GM19452 (cell line): ENCODE results near the gene MEGF11.

Source experiments
- ATAC-seq: cut with Tn5 transposase; IDR thresholded peaks from one replicate; pipeline ENCODE4 v1.9.1; 2021; ENCODE audit not compliant: unreplicated experiment

Gene MEGF11

GRCh38 chr15:66096688-66097058, 156.9 kb downstream of the MEGF11 start:
- ATAC-seq, result no peak

- ATAC-seq, result no peak
Measured at GRCh38 chr15:66095871-66096687, 157.5 kb downstream of the MEGF11 start.

GRCh38 chr15:66094331-66094730, 159.2 kb downstream of the MEGF11 start:
- no peak for ATAC-seq

GRCh38 chr15:66092053-66093016, 161.2 kb downstream of the MEGF11 start:
- no peak for ATAC-seq

- no peak for ATAC-seq
Measured at GRCh38 chr15:66089509-66089908, 164.0 kb downstream of the MEGF11 start.

GRCh38 chr15:66089049-66089448, 164.5 kb downstream of the MEGF11 start:
- no peak for ATAC-seq

- no peak for ATAC-seq
Measured at GRCh38 chr15:66085128-66085527, 168.4 kb downstream of the MEGF11 start.

- ATAC-seq, result no peak
Measured at GRCh38 chr15:66084704-66085103, 168.8 kb downstream of the MEGF11 start.

GRCh38 chr15:66080717-66081398, 172.7 kb downstream of the MEGF11 start:
- no peak for ATAC-seq

- ATAC-seq, result no peak
Measured at GRCh38 chr15:66078929-66079275, 174.6 kb downstream of the MEGF11 start.

- ATAC-seq, result no peak
Measured at GRCh38 chr15:66078196-66078928, 175.2 kb downstream of the MEGF11 start.

GRCh38 chr15:66077320-66077663, 176.3 kb downstream of the MEGF11 start:
- ATAC-seq, result no peak

- ATAC-seq, result no peak
Measured at GRCh38 chr15:66076591-66077319, 176.8 kb downstream of the MEGF11 start.

- no peak for ATAC-seq
Measured at GRCh38 chr15:66075947-66076346, 177.6 kb downstream of the MEGF11 start.

GRCh38 chr15:66072616-66073361, 180.8 kb downstream of the MEGF11 start:
- ATAC-seq, result no peak

GRCh38 chr15:66071921-66072295, 181.6 kb downstream of the MEGF11 start:
- ATAC-seq, result no peak

- ATAC-seq, result no peak
Measured at GRCh38 chr15:66071160-66071920, 182.2 kb downstream of the MEGF11 start.

- ATAC-seq, result no peak
Measured at GRCh38 chr15:66070220-66070934, 183.2 kb downstream of the MEGF11 start.
